Osteocyte (in vitro differentiated cells): ENCODE results near the gene MGST3. TPM values are rescaled to one million over a fixed set of nuclear protein-coding genes. Genes with fewer than 3 reads are reported as not detected.
"Not testable (repeated sequence)": the region's sequence is repeated elsewhere in the genome, so short reads cannot be mapped to it uniquely, and the experiment has no call there.

Experiments used
- DNase-seq: peaks from one replicate; pipeline ENCODE4 v3.0.0; 2021; ENCODE audit warnings: mixed read lengths; ENCODE audit not compliant: unreplicated experiment; ENCODE audit errors: extremely low spot score
- H3K27ac Mint-ChIP-seq: one replicate; pipeline ENCODE4 v1.8.0; 2021; ENCODE audit warnings: mild to moderate bottlenecking, mixed read lengths; ENCODE audit not compliant: unreplicated experiment
- H3K27me3 Mint-ChIP-seq: one replicate; pipeline ENCODE4 v1.8.0; 2021; ENCODE audit warnings: mixed read lengths; ENCODE audit not compliant: unreplicated experiment
- H3K36me3 Mint-ChIP-seq: one replicate; pipeline ENCODE4 v1.8.0; 2021; ENCODE audit warnings: mixed read lengths; ENCODE audit not compliant: unreplicated experiment
- H3K4me1 Mint-ChIP-seq: one replicate; pipeline ENCODE4 v1.8.0; 2021; ENCODE audit warnings: mixed read lengths; ENCODE audit not compliant: unreplicated experiment
- H3K4me3 Mint-ChIP-seq: one replicate; pipeline ENCODE4 v1.8.0; 2021; ENCODE audit warnings: mild to moderate bottlenecking, moderate library complexity, mixed read lengths; ENCODE audit not compliant: unreplicated experiment
- H3K9me3 Mint-ChIP-seq: one replicate; pipeline ENCODE4 v1.8.0; 2021; ENCODE audit warnings: mixed read lengths; ENCODE audit not compliant: unreplicated experiment
- CTCF ChIP-seq: fragments of 200-600 bp; sonication (generic); IDR thresholded peaks from 2 replicates; pipeline ENCODE4 v1.5.0; 2021; ENCODE audit warnings: antibody characterized with exemption, mild to moderate bottlenecking, moderate library complexity
- total RNA-seq: library from RNA; stranded (reverse); gene quantifications from 2 replicates; pipeline ENCODE4 v1.2.1, GENCODE V29; 2021

MGST3 gene
- total RNA-seq, 1 donor from 2014 or later, result 130 TPM

- Mint-ChIP-seq H3K27ac (no peak overlapping the region), H3K27me3 (no peaks in the 10 kb centered on the region), H3K36me3 (peaks cover 14% of the 10 kb centered on the region), H3K4me3 (no peak overlapping the region), H3K4me1 (peaks cover 7% of the 10 kb centered on the region), H3K9me3 (no peaks in the 10 kb centered on the region)
- DNase-seq, result no peak
- no peak for TF ChIP-seq CTCF
Measured at GRCh38 chr1:165647517-165647916, 16.5 kb downstream of the MGST3 start.

DNA sequence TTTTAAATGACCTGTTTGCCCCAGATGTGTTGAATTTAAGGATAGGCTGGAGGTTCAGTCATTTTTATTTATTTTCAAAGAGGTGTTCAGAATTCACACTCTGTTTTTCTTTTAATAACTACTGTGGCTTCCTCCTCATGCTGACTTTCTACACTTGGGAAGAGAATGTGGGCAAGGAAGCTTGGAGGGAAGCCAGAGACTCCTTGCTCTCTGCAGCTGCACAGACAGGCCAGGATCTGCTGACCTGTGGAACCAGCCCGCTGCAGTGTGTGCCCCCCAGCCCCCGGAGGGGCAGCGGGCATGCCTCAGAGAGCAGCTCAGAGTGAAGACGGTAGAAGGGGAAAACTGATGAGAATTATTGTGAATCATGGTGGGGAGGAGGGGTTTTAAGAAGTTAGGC, 16.9 kb downstream of the MGST3 start:
- Mint-ChIP-seq H3K27me3 (no peaks in the 10 kb centered on the region), H3K9me3 (no peaks in the 10 kb centered on the region), H3K4me1 (peaks cover 7% of the 10 kb centered on the region), H3K27ac (no peak overlapping the region), H3K4me3 (no peak overlapping the region), H3K36me3 (peaks cover 15% of the 10 kb centered on the region)
- no peak for DNase-seq
- no peak for TF ChIP-seq CTCF

- no peaks in the 10 kb centered on the region for H3K9me3 Mint-ChIP-seq
- H3K36me3 Mint-ChIP-seq, result peaks cover 24% of the 10 kb centered on the region
- H3K27ac Mint-ChIP-seq, result no peak overlapping the region
- H3K4me1 Mint-ChIP-seq, result peaks cover 7% of the 10 kb centered on the region
- no peak overlapping the region for H3K4me3 Mint-ChIP-seq
- no peaks in the 10 kb centered on the region for H3K27me3 Mint-ChIP-seq
- no peak for DNase-seq
- no peak for TF ChIP-seq CTCF
Measured at GRCh38 chr1:165648919-165649572, 18.0 kb downstream of the MGST3 start.

GRCh38 chr1:165650981-165651625, 20.1 kb downstream of the MGST3 start:
- Mint-ChIP-seq H3K4me1 (peaks cover 7% of the 10 kb centered on the region), H3K4me3 (no peak overlapping the region), H3K27me3 (no peaks in the 10 kb centered on the region), H3K9me3 (no peaks in the 10 kb centered on the region), H3K36me3 (peaks cover 39% of the 10 kb centered on the region), H3K27ac (no peak overlapping the region)
- DNase-seq, result no peak
- TF ChIP-seq CTCF, result no peak

DNA sequence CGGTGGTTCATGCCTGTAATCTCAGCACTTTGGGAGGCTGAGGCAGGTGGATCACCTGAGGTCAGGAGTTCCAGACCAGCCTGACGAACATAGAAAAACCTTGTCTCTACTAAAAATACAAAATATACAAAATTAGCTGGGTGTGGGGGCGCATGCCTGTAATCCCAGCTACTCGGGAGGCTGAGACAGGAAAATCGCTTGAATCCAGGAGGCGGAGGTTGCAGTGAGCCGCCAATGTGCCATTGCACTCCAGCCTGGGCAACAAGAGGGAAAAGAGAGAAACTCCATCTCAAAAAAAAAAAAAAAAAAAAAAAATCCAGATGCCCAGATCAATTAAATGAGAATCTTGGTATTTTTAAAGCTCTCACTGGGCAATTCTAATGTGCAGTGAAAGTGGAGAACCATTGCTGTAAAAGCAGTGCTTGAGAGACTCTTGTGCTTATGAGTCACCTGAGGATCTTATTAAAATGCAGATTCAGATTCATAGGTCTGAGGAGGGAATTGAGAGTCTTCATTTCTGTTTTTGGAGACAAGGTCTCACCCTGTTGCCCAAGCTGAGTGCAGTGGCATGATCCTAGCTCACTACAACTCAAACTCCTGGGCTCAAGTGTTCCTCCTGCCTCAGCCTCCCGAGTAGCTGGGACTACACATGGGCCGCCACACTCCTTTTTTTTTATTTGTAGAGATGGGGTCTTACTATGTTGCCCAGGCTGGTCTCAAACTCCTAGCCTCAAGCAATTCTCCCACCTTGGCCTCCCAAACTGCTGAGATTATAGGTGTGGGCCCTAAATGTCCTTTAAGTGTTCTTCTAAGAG, 27.9 kb downstream of the MGST3 start:
- H3K36me3 Mint-ChIP-seq, result peaks cover 46% of the 10 kb centered on the region
- H3K27me3 Mint-ChIP-seq, DNase-seq, H3K27ac Mint-ChIP-seq, H3K9me3 Mint-ChIP-seq, H3K4me1 Mint-ChIP-seq, H3K4me3 Mint-ChIP-seq: not testable (repeated sequence)
